Measurements from ENCODE around the gene TMC1.

The TMC1 gene

GRCh38 chr9:72596451-72597180, 75.2 kb downstream of the TMC1 start:
- intact Hi-C loops (cut with DNase I), result no loop called here

GRCh38 chr9:72597181-72597517, 75.7 kb downstream of the TMC1 start:
- no peak for DNase-seq
- intact Hi-C loops (cut with DNase I), result no loop called here

More at GRCh38 chr9:72596451-72597180, 75.2 kb downstream of the TMC1 start:
- DNase-seq, result no peak

GRCh38 chr9:72597601-72598000, 76.2 kb downstream of the TMC1 start:
- intact Hi-C loops (cut with DNase I), result no loop called here
- no peak for DNase-seq

- intact Hi-C loops (cut with DNase I), result no loop called here
- no peak for DNase-seq
These were observed 77.2 kb downstream of the TMC1 start for GRCh38 chr9:72598639-72599038.

- intact Hi-C loops (cut with DNase I), result no loop called here
- DNase-seq, result no peak
These were observed 78.6 kb downstream of the TMC1 start for GRCh38 chr9:72599874-72600534.

- intact Hi-C loops (cut with DNase I), result no loop called here
- no peak for DNase-seq
These were observed 79.3 kb downstream of the TMC1 start for GRCh38 chr9:72600671-72601070.

- DNase-seq, result no peak
- intact Hi-C loops (cut with DNase I), result no loop called here
These were observed 80.2 kb downstream of the TMC1 start for GRCh38 chr9:72601615-72602014.

- intact Hi-C loops (cut with DNase I), result no loop called here
- DNase-seq, result no peak
These were observed 91.0 kb downstream of the TMC1 start for GRCh38 chr9:72612449-72612848.

GRCh38 chr9:72614067-72614466, 92.7 kb downstream of the TMC1 start:
- intact Hi-C loops (cut with DNase I), result no loop called here
- DNase-seq, result no peak

- intact Hi-C loops (cut with DNase I), result no loop called here
- DNase-seq, result no peak
These were observed 94.5 kb downstream of the TMC1 start for GRCh38 chr9:72615931-72616330.

GRCh38 chr9:72618811-72619210, 97.4 kb downstream of the TMC1 start:
- DNase-seq, result no peak
- intact Hi-C loops (cut with DNase I), result no loop called here

- DNase-seq, result no peak
- intact Hi-C loops (cut with DNase I), result no loop called here
These were observed 100.8 kb downstream of the TMC1 start for GRCh38 chr9:72622186-72622585.

GRCh38 chr9:72623156-72623555, 101.7 kb downstream of the TMC1 start:
- intact Hi-C loops (cut with DNase I), result no loop called here

GRCh38 chr9:72627147-72627546, 105.7 kb downstream of the TMC1 start:
- intact Hi-C loops (cut with DNase I), result no loop called here
- peak in 1 of 42 donors; percentile 21 for DNase-seq

More at GRCh38 chr9:72623156-72623555, 101.7 kb downstream of the TMC1 start:
- no peak for DNase-seq

GRCh38 chr9:72627956-72628540, 106.6 kb downstream of the TMC1 start:
- no peak for DNase-seq
- intact Hi-C loops (cut with DNase I), result no loop called here

- peak; percentile 19 to 84 (median 61) for DNase-seq
- intact Hi-C loops (cut with DNase I), result no loop called here
These were observed 112.6 kb downstream of the TMC1 start for GRCh38 chr9:72633966-72634365.

GRCh38 chr9:72635197-72635596, 113.8 kb downstream of the TMC1 start:
- DNase-seq, result no peak
- intact Hi-C loops (cut with DNase I), result no loop called here

- intact Hi-C loops (cut with DNase I), result no loop called here
- no peak for DNase-seq
These were observed 115.2 kb downstream of the TMC1 start for GRCh38 chr9:72636621-72637020.

GRCh38 chr9:72643651-72644050, 122.2 kb downstream of the TMC1 start:
- no peak for DNase-seq
- intact Hi-C loops (cut with DNase I), result no loop called here

- intact Hi-C loops (cut with DNase I), result no loop called here
- no peak for DNase-seq
These were observed 124.7 kb downstream of the TMC1 start for GRCh38 chr9:72646061-72646460.

Data from head of caudate nucleus (tissue), 42 donors.